Glutamatergic neuron (in vitro differentiated cells): ENCODE results near the gene METTL21A. TPM values are rescaled to one million over a fixed set of nuclear protein-coding genes. Genes with fewer than 3 reads are reported as not detected.

Source experiments
- DNase-seq: peaks from one replicate; pipeline ENCODE4 v3.0.0; 2022
- H3K27ac Mint-ChIP-seq: one replicate; pipeline ENCODE4 v1.8.0; 2020; ENCODE audit warnings: mild to moderate bottlenecking, mixed read lengths, inconsistent platforms; ENCODE audit not compliant: unreplicated experiment
- H3K27me3 Mint-ChIP-seq: one replicate; pipeline ENCODE4 v1.8.0; 2020; ENCODE audit warnings: mild to moderate bottlenecking, moderate library complexity, mixed read lengths, inconsistent platforms; ENCODE audit not compliant: unreplicated experiment
- H3K36me3 Mint-ChIP-seq: one replicate; pipeline ENCODE4 v1.8.0; 2020; ENCODE audit warnings: mild to moderate bottlenecking, mixed read lengths, inconsistent platforms; ENCODE audit not compliant: unreplicated experiment
- H3K4me1 Mint-ChIP-seq: one replicate; pipeline ENCODE4 v1.8.0; 2020; ENCODE audit warnings: mild to moderate bottlenecking, low read depth, mixed read lengths, inconsistent platforms; ENCODE audit not compliant: unreplicated experiment
- H3K4me3 Mint-ChIP-seq: one replicate; pipeline ENCODE4 v1.8.0; 2020; ENCODE audit warnings: mild to moderate bottlenecking, mixed read lengths, inconsistent platforms; ENCODE audit not compliant: unreplicated experiment
- H3K9me3 Mint-ChIP-seq: one replicate; pipeline ENCODE4 v1.8.0; 2020; ENCODE audit warnings: mild to moderate bottlenecking, moderate library complexity, mixed read lengths, inconsistent platforms; ENCODE audit not compliant: unreplicated experiment
- CTCF ChIP-seq: fragments of 200-600 bp; sonication (generic); IDR thresholded peaks from one replicate; pipeline ENCODE4 v1.5.0; 2021; ENCODE audit not compliant: partially characterized antibody, unreplicated experiment
- total RNA-seq: library from RNA; stranded (reverse); fragmentation: NEBNext Ultra II Directional; extraction: Animal tissue kit (Norgen Biotek cat#: 25700); gene quantifications from one replicate; pipeline ENCODE4 v1.2.1, GENCODE V29; 2021; ENCODE audit not compliant: unreplicated experiment

The METTL21A gene
- total RNA-seq, 1 donor from 2014 or later = 19.3 TPM

GRCh38 chr2:207571370-207571769 lies 53.8 kb downstream of the METTL21A start:
- Mint-ChIP-seq H3K9me3 (peaks cover 1% of the 10 kb centered on the region), H3K36me3 (no peaks in the 10 kb centered on the region), H3K4me1 (no peaks in the 10 kb centered on the region), H3K27me3 (no peaks in the 10 kb centered on the region), H3K4me3 (no peak overlapping the region), H3K27ac (no peak overlapping the region)
- TF ChIP-seq CTCF = no peak
- DNase-seq = no peak

DNA sequence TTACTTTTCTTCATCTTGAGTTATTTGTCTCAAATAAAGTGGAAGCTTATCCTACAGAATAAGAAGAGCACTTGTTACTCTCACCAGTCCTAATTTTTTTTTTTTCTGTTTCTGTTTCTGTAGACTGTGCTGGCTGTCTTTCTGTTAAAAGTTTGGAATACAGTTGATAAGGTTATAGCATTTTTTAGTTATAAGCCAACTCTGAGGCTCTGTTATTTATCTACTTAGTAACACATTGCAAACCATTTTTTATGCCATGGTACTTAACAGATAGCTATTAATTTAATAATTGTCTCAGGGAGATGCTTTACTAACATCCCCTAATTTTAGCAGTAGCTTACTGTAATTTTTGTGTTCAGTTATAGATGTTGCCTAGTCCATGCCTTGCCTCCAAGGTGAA lies 57.5 kb downstream of the METTL21A start:
- Mint-ChIP-seq H3K36me3 (no peaks in the 10 kb centered on the region), H3K9me3 (no peaks in the 10 kb centered on the region), H3K4me3 (no peak overlapping the region), H3K27ac (no peak overlapping the region), H3K27me3 (no peaks in the 10 kb centered on the region), H3K4me1 (no peaks in the 10 kb centered on the region)
- TF ChIP-seq CTCF = no peak
- DNase-seq = no peak

GRCh38 chr2:207565736-207566500 lies 59.3 kb downstream of the METTL21A start:
- DNase-seq = no peak
- H3K9me3 Mint-ChIP-seq = no peaks in the 10 kb centered on the region
- no peak overlapping the region for H3K27ac Mint-ChIP-seq
- no peaks in the 10 kb centered on the region for H3K27me3 Mint-ChIP-seq
- no peak overlapping the region for H3K4me3 Mint-ChIP-seq
- TF ChIP-seq CTCF = no peak
- no peaks in the 10 kb centered on the region for H3K36me3 Mint-ChIP-seq
- peaks cover 7% of the 10 kb centered on the region for H3K4me1 Mint-ChIP-seq

Other genes with a start within 250 kb of the METTL21A start
- 108 TPM for gene CREB1, start 95.4 kb downstream of the METTL21A start, total RNA-seq
- gene CCNYL1, start 86.2 kb upstream of the METTL21A start, total RNA-seq = 18.0 TPM
- 0.66 TPM for gene FZD5, start 144.5 kb upstream of the METTL21A start, total RNA-seq